WTC11 (cell line): ENCODE measurements around the gene FANCD2. TPM values are rescaled to one million over a fixed set of nuclear protein-coding genes. Genes with fewer than 3 reads are reported as not detected.

Experiments
- ATAC-seq: fragments of 200-7000 bp; cut with Tn5 transposase; 2 replicates; pipeline ENCODE4 v1.10.0; 2021; ENCODE audit warnings: mild to moderate bottlenecking, moderate library complexity
- CTCF ChIA-PET: fragments of 300-600 bp; sonication (Branson Sonifier 250); formaldehyde crosslinking; loops from one replicate; lab custom pipeline; 2021; ENCODE audit warnings: antibody characterized with exemption; lab: Charles Lee
- POLR2A ChIA-PET: fragments of 350-600 bp; sonication (Branson Sonifier 250); formaldehyde crosslinking; loops from one replicate; lab custom pipeline; 2021; ENCODE audit warnings: antibody characterized with exemption; lab: Charles Lee
- DNase-seq: peaks from one replicate; pipeline ENCODE4 v3.0.0; 2021; ENCODE audit warnings: low spot score
- H3K27ac Mint-ChIP-seq: 2 replicates; pipeline ENCODE4 v1.8.0; 2021; ENCODE audit warnings: mixed read lengths
- H3K27me3 Mint-ChIP-seq: 2 replicates; pipeline ENCODE4 v1.8.0; 2021; ENCODE audit warnings: low read depth, mild to moderate bottlenecking, moderate library complexity, mixed read lengths
- H3K36me3 Mint-ChIP-seq: 2 replicates; pipeline ENCODE4 v1.8.0; 2021; ENCODE audit warnings: mixed read lengths
- H3K4me1 Mint-ChIP-seq: 2 replicates; pipeline ENCODE4 v1.8.0; 2022; ENCODE audit warnings: mixed read lengths
- H3K4me3 Mint-ChIP-seq: 2 replicates; pipeline ENCODE4 v1.8.0; 2021; ENCODE audit warnings: mild to moderate bottlenecking, moderate library complexity, mixed read lengths
- H3K9me3 Mint-ChIP-seq: 2 replicates; pipeline ENCODE4 v1.8.0; 2021; ENCODE audit warnings: mixed read lengths
- ATF2 ChIP-seq: sonication (generic); formaldehyde crosslinking; IDR thresholded peaks from 2 replicates; pipeline ENCODE4 v1.8.1; 2022; ENCODE audit warnings: low read depth, missing genetic modification reagents, borderline replicate concordance
- CBFB ChIP-seq: sonication (generic); formaldehyde crosslinking; IDR thresholded peaks from 2 replicates; pipeline ENCODE4 v1.8.1; 2022; ENCODE audit warnings: mild to moderate bottlenecking, low read depth, missing genetic modification reagents
- CDX4 ChIP-seq: fragments of 250-450 bp; sonication (Bioruptor Pico); IDR thresholded peaks from 2 replicates; pipeline ENCODE4 v1.9.0; 2021; ENCODE audit warnings: moderate library complexity, mild to moderate bottlenecking, inconsistent platforms, borderline replicate concordance
- CREB1 ChIP-seq: sonication (generic); formaldehyde crosslinking; IDR thresholded peaks from 2 replicates; pipeline ENCODE4 v1.8.0; 2023; ENCODE audit warnings: mild to moderate bottlenecking, missing genetic modification reagents
- CREM ChIP-seq: sonication (generic); formaldehyde crosslinking; IDR thresholded peaks from 2 replicates; pipeline ENCODE4 v1.8.1; 2022; ENCODE audit warnings: mild to moderate bottlenecking, missing genetic modification reagents, moderate library complexity
- GABPB1 ChIP-seq: sonication (generic); formaldehyde crosslinking; IDR thresholded peaks from 2 replicates; pipeline ENCODE4 v1.8.1; 2023; ENCODE audit warnings: mild to moderate bottlenecking, missing genetic modification reagents
- IRF2 ChIP-seq: sonication (generic); formaldehyde crosslinking; IDR thresholded peaks from 2 replicates; pipeline ENCODE4 v1.8.0; 2022; ENCODE audit warnings: low read depth, missing genetic modification reagents, borderline replicate concordance
- JAZF1 ChIP-seq: fragments of 250-450 bp; sonication (Bioruptor Pico); IDR thresholded peaks from 2 replicates; pipeline ENCODE4 v1.9.0; 2021; ENCODE audit warnings: moderate library complexity, mild to moderate bottlenecking, inconsistent platforms
- MAX ChIP-seq: sonication (generic); formaldehyde crosslinking; IDR thresholded peaks from 2 replicates; pipeline ENCODE4 v1.8.0; 2022; ENCODE audit warnings: mild to moderate bottlenecking, missing genetic modification reagents
- NR1H2 ChIP-seq: sonication (generic); formaldehyde crosslinking; IDR thresholded peaks from 2 replicates; pipeline ENCODE4 v1.9.0; 2021; ENCODE audit warnings: mild to moderate bottlenecking, moderate library complexity, missing genetic modification reagents
- NR2C2 ChIP-seq: sonication (generic); formaldehyde crosslinking; IDR thresholded peaks from 2 replicates; pipeline ENCODE4 v1.8.0; 2022; ENCODE audit warnings: mild to moderate bottlenecking, missing genetic modification reagents
- SMAD3 ChIP-seq: sonication (generic); formaldehyde crosslinking; IDR thresholded peaks from 2 replicates; pipeline ENCODE4 v1.8.0; 2022; ENCODE audit warnings: missing genetic modification reagents, mild to moderate bottlenecking, borderline replicate concordance
- TCF7 ChIP-seq: sonication (generic); formaldehyde crosslinking; IDR thresholded peaks from 2 replicates; pipeline ENCODE4 v1.8.0; 2022; ENCODE audit warnings: mild to moderate bottlenecking, low read depth, missing genetic modification reagents, moderate library complexity
- ZMAT4 ChIP-seq: fragments of 250-450 bp; sonication (Bioruptor Pico); IDR thresholded peaks from 2 replicates; pipeline ENCODE4 v1.9.0; 2021; ENCODE audit warnings: mild to moderate bottlenecking
- ZNF121 ChIP-seq: sonication (generic); formaldehyde crosslinking; IDR thresholded peaks from 2 replicates; pipeline ENCODE4 v1.8.0; 2023; ENCODE audit warnings: missing genetic modification reagents
- ZNF263 ChIP-seq: sonication (generic); formaldehyde crosslinking; IDR thresholded peaks from 2 replicates; pipeline ENCODE4 v1.8.1; 2022; ENCODE audit warnings: low read depth, mild to moderate bottlenecking, moderate library complexity, missing genetic modification reagents
- ZNF512 ChIP-seq: sonication (generic); formaldehyde crosslinking; IDR thresholded peaks from 2 replicates; pipeline ENCODE4 v1.8.1; 2022; ENCODE audit warnings: missing genetic modification reagents, borderline replicate concordance
- ZSCAN18 ChIP-seq: fragments of 250-450 bp; sonication (Bioruptor Pico); IDR thresholded peaks from 2 replicates; pipeline ENCODE4 v2.1.2; 2022; ENCODE audit warnings: mild to moderate bottlenecking, moderate library complexity
- total RNA-seq: library from RNA; stranded (reverse); gene quantifications from 3 replicates; pipeline ENCODE4 v1.2.3, GENCODE V29; 2021

FANCD2 gene
- total RNA-seq, 1 experiment from 2014 or later: 69.6 TPM

- TF ChIP-seq ATF2 (CRISPR knock-in tag): no peak
Observed at GRCh38 chr3:10004506-10004905, 21.7 kb upstream of the FANCD2 start (continued).

GRCh38 chr3:10004960-10005564 is 21.2 kb upstream of the FANCD2 start:
- peaks cover 15% of the 10 kb centered on the region for H3K4me1 Mint-ChIP-seq
- H3K9me3 Mint-ChIP-seq: no peaks in the 10 kb centered on the region
- ChIA-PET POLR2A (no interaction called here), CTCF (no interaction called here)
- ATAC-seq: no peak
- H3K36me3 Mint-ChIP-seq: peaks cover 27% of the 10 kb centered on the region
- no peak overlapping the region for H3K4me3 Mint-ChIP-seq
- H3K27me3 Mint-ChIP-seq: peaks cover 17% of the 10 kb centered on the region
- DNase-seq: no peak
- TF ChIP-seq GABPB1 (peak; percentile 63), IRF2 (CRISPR knock-in tag) (no peak)
- H3K27ac Mint-ChIP-seq: no peak overlapping the region

GRCh38 chr3:10006048-10006761 is 20.0 kb upstream of the FANCD2 start:
- TF ChIP-seq NR2C2: no peak
- no peak for TF ChIP-seq ZNF121
- TF ChIP-seq GABPB1: no peak
- Mint-ChIP-seq H3K27ac (no peak overlapping the region), H3K27me3 (peaks cover 22% of the 10 kb centered on the region), H3K9me3 (no peaks in the 10 kb centered on the region), H3K4me1 (peaks cover 20% of the 10 kb centered on the region), H3K4me3 (no peak overlapping the region), H3K36me3 (peaks cover 17% of the 10 kb centered on the region)
- ATAC-seq (no peak), DNase-seq (no peak)
- CTCF ChIA-PET: interaction anchor here (1.5 kb wide), 1 partner anchor 59 kb away, joined by 3 read pairs; no protein-coding TSS in a partner anchor
- POLR2A ChIA-PET: no interaction called here

GRCh38 chr3:10006762-10007090 is 19.5 kb upstream of the FANCD2 start:
- no peak for DNase-seq
- Mint-ChIP-seq H3K27me3 (peaks cover 23% of the 10 kb centered on the region), H3K4me1 (peaks cover 20% of the 10 kb centered on the region), H3K4me3 (no peak overlapping the region), H3K9me3 (no peaks in the 10 kb centered on the region), H3K36me3 (peaks cover 13% of the 10 kb centered on the region), H3K27ac (no peak overlapping the region)
- ChIA-PET CTCF (interaction anchor here (1.5 kb wide), 1 partner anchor 60 kb away, joined by 3 read pairs; no protein-coding TSS in a partner anchor), POLR2A (no interaction called here)
- ATAC-seq: no peak
- no peak for TF ChIP-seq MAX (CRISPR knock-in tag)
- TF ChIP-seq JAZF1 (CRISPR knock-in tag): no peak
- no peak for TF ChIP-seq CBFB
- no peak for TF ChIP-seq SMAD3
- TF ChIP-seq NR1H2 (CRISPR knock-in tag): no peak
- no peak for TF ChIP-seq ZNF263 (CRISPR knock-in tag)
- TF ChIP-seq CREB1 (CRISPR knock-in tag): no peak
- TF ChIP-seq TCF7 (CRISPR knock-in tag): no peak
- TF ChIP-seq CDX4 (CRISPR knock-in tag): no peak
- TF ChIP-seq ZMAT4 (CRISPR knock-in tag): no peak
- TF ChIP-seq CREM (CRISPR knock-in tag): no peak
- TF ChIP-seq ZNF512 (CRISPR knock-in tag): no peak
- TF ChIP-seq ZSCAN18 (CRISPR knock-in tag): no peak
